Motor neuron (in vitro differentiated cells): ENCODE data around the gene UNC5B. TPM values are rescaled to one million over a fixed set of nuclear protein-coding genes. Genes with fewer than 3 reads are reported as not detected.
"Not testable (repeated sequence)": the region's sequence is repeated elsewhere in the genome, so short reads cannot be mapped to it uniquely, and the experiment has no call there.

ENCODE experiments used
- ATAC-seq, 8 experiments: fragments of 200-7000 bp; cut with Tn5 transposase; replicated peaks in 6 of 8; 2 replicates each; pipeline ENCODE4 v1.8.0; 2021; ENCODE audit warnings: mild to moderate bottlenecking in 8 of 8, moderate library complexity in 8 of 8
- H3K27ac ChIP-seq, 2 donors: fragments of 250-450 bp; sonication (Bioruptor Pico); 2 replicates each; pipeline ENCODE4 v1.9.0; 2021; ENCODE audit warnings: antibody characterized with exemption in 2 of 2, mild to moderate bottlenecking in 2 of 2, moderate library complexity in 1 of 2
- H3K4me1 ChIP-seq, 2 donors: fragments of 250-450 bp; sonication (Bioruptor Pico); replicated peaks in 1 of 2; 2 replicates each; pipeline ENCODE4 v1.6.1; 2021; ENCODE audit warnings: antibody characterized with exemption in 2 of 2, mild to moderate bottlenecking in 2 of 2, moderate library complexity in 1 of 2
- H3K4me3 ChIP-seq, 5 donors: fragments of 250-450 bp; sonication (Bioruptor Pico); 2 replicates each; pipeline ENCODE4 v1.9.0; 2021; ENCODE audit warnings: antibody characterized with exemption in 5 of 5, mild to moderate bottlenecking in 5 of 5, moderate library complexity in 4 of 5
- WGBS, 10 experiments: fragments of 450-650 bp; shearing (Covaris generic); methylation state at CpG; one replicate each; pipeline ENCODE4 v1.0.0; 2022; 5-methylcytosine and 5-hydroxymethylcytosine counted together
- in situ Hi-C, 9 experiments: fragments of 400-800 bp; cut with MboI; loops; one replicate each; pipeline ENCODE4 v1.15.0; 2021; ENCODE audit warnings: low sequenced_read_pairs in 9 of 9, low pct_unique_long_range_greater_than_20kb in 2 of 9; ENCODE audit not compliant: unreplicated experiment in 9 of 9
- total RNA-seq, 8 experiments: library from RNA; unstranded; fragments of 300-600 nt; gene quantifications; 2 replicates each; pipeline versions ENCODE4 v1.2.3 to v1.2.4, GENCODE V29; 2022

Gene UNC5B
- total RNA-seq, 8 experiments from 2014 or later: 1.4 to 53.5 (median 18.2) TPM

DNA sequence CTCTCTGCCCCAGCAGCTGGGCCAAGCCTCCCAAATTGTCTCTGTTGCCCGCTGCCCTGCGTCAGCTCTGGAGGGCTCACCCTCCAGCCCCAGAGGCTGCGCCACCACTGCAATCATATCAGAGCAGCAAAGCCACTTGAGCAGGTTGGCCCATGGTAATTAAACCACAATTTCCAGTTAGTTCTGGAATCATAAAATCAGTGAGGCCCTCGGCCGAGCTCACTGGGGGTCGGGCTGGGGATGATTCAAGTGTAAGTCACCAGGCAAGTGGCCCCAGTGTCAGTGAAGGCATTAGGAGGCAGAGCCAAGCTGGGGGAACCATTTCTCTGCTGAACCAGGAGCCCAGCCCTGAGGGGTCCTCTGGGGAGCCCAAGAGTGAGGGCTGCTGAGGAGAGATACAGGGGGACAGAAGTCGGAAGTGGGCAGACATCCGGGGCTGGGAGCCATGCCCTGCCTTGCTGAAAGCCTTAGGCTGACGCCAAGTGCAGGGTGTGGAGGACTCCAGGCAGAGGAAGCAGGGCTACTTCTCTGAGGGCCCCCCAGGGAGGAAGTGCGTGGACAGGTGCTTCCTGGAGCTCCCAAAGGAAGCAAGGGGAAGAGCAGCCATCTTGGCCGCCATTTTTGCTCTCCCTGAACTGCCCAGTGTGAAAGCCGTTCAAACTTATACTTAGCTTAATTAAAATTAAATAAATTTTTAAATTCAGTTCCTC is 77.2 kb downstream of the UNC5B start:
- in situ Hi-C loops: loop anchor here (10.0 to 25.0 kb wide), 2 partner anchors 377 to 385 kb away; no protein-coding TSS in a partner anchor
- no peak overlapping the region for H3K27ac ChIP-seq
- no peak overlapping the region for H3K4me3 ChIP-seq
- H3K4me1 ChIP-seq: peaks cover 0 to 3% of the 10 kb centered on the region in 2 donors
- ATAC-seq: no peak
- 60 to 100% (median 92%) methylated on average over 1 to 9 of the region's 12 CpGs; no CpG with 5 or more reads in 2 of the 10 experiments for WGBS, 10 experiments

DNA sequence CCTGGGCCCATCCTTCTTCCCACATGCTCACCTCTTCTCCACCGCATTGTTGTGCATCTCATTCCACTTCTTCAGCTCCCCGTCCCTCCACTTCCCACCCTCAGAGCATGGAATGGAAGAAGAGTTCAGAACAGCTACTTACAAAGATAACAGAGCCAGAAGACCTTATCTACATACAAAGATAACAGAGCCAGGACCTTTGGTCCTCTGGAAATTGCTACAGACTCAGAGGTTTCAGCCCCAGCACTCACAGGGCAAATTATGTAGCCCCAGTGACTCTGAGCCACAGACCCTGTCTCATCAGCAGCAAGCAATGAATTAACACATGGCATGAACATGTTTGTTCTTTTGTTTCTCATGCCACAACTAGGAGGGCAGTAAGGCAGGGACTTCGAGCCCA is 78.0 kb downstream of the UNC5B start:
- Histone ChIP-seq H3K27ac (no peak overlapping the region), H3K4me3 (no peak overlapping the region), H3K4me1 (no peaks in the 10 kb centered on the region)
- 88 to 100% (median 100%) methylated on average over 1 to 2 of the region's 3 CpGs; no CpG with 5 or more reads in 2 of the 10 experiments for WGBS, 10 experiments
- ATAC-seq: no peak
- in situ Hi-C loops: loop anchor here in 4 of 9 experiments (25.0 kb wide), 1 partner anchor 378 kb away; no protein-coding TSS in a partner anchor

DNA sequence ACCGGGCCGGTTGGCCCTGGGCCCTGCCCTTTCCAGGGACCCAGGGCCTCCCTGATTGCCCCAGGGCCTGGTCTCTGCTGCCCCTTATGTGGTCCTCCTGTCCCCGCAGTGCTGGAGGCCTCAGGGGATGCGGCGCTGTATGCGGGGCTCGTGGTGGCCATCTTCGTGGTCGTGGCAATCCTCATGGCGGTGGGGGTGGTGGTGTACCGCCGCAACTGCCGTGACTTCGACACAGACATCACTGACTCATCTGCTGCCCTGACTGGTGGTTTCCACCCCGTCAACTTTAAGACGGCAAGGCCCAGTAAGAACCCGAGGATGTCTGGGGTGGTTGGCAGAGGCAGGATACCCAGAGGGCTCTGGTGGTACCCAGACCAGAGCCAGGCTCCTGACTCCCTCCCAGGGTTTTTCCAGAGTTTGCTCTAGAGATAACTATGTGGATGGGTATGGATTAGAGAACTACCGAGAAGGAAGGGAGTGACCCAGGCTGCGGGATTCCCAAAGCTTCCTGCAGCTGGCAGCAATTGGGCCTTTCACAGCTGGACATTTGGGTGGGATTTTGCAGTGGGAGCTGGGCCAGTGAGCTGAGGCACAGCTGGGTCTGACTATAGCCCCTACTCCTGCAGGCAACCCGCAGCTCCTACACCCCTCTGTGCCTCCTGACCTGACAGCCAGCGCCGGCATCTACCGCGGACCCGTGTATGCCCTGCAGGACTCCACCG is 78.6 kb downstream of the UNC5B start:
- in situ Hi-C loops: loop anchor here in 4 of 9 experiments (25.0 kb wide), 1 partner anchor 379 kb away; no protein-coding TSS in a partner anchor
- WGBS, 10 experiments: 53 to 100% (median 98%) methylated on average over 1 to 6 of the region's 26 CpGs; no CpG with 5 or more reads in 1 of the 10 experiments

GRCh38 chr10:71291528-71291900 is 79.1 kb downstream of the UNC5B start:
- Histone ChIP-seq H3K4me1 (no peaks in the 10 kb centered on the region), H3K4me3 (no peak overlapping the region), H3K27ac (no peak overlapping the region)
- in situ Hi-C loops: loop anchor here in 4 of 9 experiments (25.0 kb wide), 1 partner anchor 379 kb away; no protein-coding TSS in a partner anchor
- WGBS, 10 experiments: 97 to 98% methylated on average over 6 to 9 of the region's 13 CpGs; no CpG with 5 or more reads in 8 of the 10 experiments
- ATAC-seq: no peak

More for the DNA sequence above, 78.6 kb downstream of the UNC5B start:
- no peak overlapping the region for H3K4me3 ChIP-seq
- no peaks in the 10 kb centered on the region for H3K4me1 ChIP-seq
- ATAC-seq: no peak
- H3K27ac ChIP-seq: no peak overlapping the region

- Histone ChIP-seq H3K27ac (no peak overlapping the region), H3K4me1 (no peaks in the 10 kb centered on the region), H3K4me3 (no peak overlapping the region)
- ATAC-seq: no peak
- 54 to 96% (median 81%) methylated on average over 2 to 8 of the region's 10 CpGs; no CpG with 5 or more reads in 2 of the 10 experiments for WGBS, 10 experiments
- in situ Hi-C loops: loop anchor here in 4 of 9 experiments (25.0 kb wide), 1 partner anchor 381 kb away; no protein-coding TSS in a partner anchor
Observed at GRCh38 chr10:71292624-71293445, 80.5 kb downstream of the UNC5B start.

DNA sequence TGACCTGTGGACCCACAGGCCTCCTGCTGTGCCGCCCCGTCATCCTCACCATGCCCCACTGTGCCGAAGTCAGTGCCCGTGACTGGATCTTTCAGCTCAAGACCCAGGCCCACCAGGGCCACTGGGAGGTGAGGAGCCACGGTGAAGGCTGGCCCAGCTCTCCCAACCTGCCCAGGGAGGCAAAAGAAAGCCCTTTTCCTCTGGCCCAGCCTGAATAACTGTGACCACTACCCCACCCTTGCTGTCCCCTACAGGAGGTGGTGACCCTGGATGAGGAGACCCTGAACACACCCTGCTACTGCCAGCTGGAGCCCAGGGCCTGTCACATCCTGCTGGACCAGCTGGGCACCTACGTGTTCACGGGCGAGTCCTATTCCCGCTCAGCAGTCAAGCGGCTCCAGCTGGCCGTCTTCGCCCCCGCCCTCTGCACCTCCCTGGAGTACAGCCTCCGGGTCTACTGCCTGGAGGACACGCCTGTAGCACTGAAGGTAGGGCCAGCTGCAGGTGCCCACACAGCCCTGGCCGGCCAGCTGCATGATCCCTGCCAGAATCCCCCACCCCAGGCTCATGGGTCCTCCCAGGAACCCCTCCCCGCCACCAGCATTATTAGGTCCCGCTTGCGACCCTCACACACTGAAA is 81.2 kb downstream of the UNC5B start:
- no peak overlapping the region for H3K4me3 ChIP-seq
- no peak overlapping the region for H3K27ac ChIP-seq
- WGBS, 10 experiments: 92 to 100% (median 96%) methylated on average over 2 to 5 of the region's 19 CpGs; no CpG with 5 or more reads in 7 of the 10 experiments
- H3K4me1 ChIP-seq: no peaks in the 10 kb centered on the region
- in situ Hi-C loops: loop anchor here in 4 of 9 experiments (25.0 kb wide), 1 partner anchor 381 kb away; no protein-coding TSS in a partner anchor
- peak in 4 of 8 experiments; percentile 17 to 83 (median 80) for ATAC-seq

- 7 to 100% (median 46%) methylated on average over 1 to 5 of the region's 6 CpGs; no CpG with 5 or more reads in 3 of the 10 experiments for WGBS, 10 experiments
- ATAC-seq: peak in 3 of 8 experiments; percentile 71 to 72 (median 72)
- H3K27ac ChIP-seq: no peak overlapping the region
- in situ Hi-C loops: loop anchor here in 4 of 9 experiments (25.0 kb wide), 1 partner anchor 382 kb away; no protein-coding TSS in a partner anchor
- H3K4me3 ChIP-seq: no peak overlapping the region
- no peaks in the 10 kb centered on the region for H3K4me1 ChIP-seq
Observed at GRCh38 chr10:71294091-71294561, 81.8 kb downstream of the UNC5B start.

GRCh38 chr10:71294856-71295255 is 82.5 kb downstream of the UNC5B start:
- Histone ChIP-seq H3K4me1 (no peaks in the 10 kb centered on the region), H3K27ac (no peak overlapping the region), H3K4me3 (no peak overlapping the region)
- in situ Hi-C loops: loop anchor here in 4 of 9 experiments (25.0 kb wide), 1 partner anchor 383 kb away; no protein-coding TSS in a partner anchor
- ATAC-seq: no peak
- 40 to 100% (median 72%) methylated on average over 1 to 2 of the region's 4 CpGs; no CpG with 5 or more reads in 7 of the 10 experiments for WGBS, 10 experiments

GRCh38 chr10:71295641-71296040 is 83.3 kb downstream of the UNC5B start:
- Histone ChIP-seq H3K27ac (no peak overlapping the region), H3K4me3 (no peak overlapping the region), H3K4me1 (no peaks in the 10 kb centered on the region)
- in situ Hi-C loops: loop anchor here in 4 of 9 experiments (25.0 kb wide), 1 partner anchor 383 kb away; no protein-coding TSS in a partner anchor
- WGBS, 10 experiments: 80 to 100% (median 100%) methylated on average over 1 to 4 of the region's 9 CpGs; no CpG with 5 or more reads in 1 of the 10 experiments
- no peak for ATAC-seq

- in situ Hi-C loops: loop anchor here in 4 of 9 experiments (25.0 kb wide), 1 partner anchor 384 kb away; no protein-coding TSS in a partner anchor
Observed at GRCh38 chr10:71296086-71296485, 83.7 kb downstream of the UNC5B start.

GRCh38 chr10:71296811-71297210 is 84.4 kb downstream of the UNC5B start:
- in situ Hi-C loops: loop anchor here in 4 of 9 experiments (25.0 kb wide), 1 partner anchor 385 kb away; no protein-coding TSS in a partner anchor
- not testable (repeated sequence) for ATAC-seq, H3K4me3 ChIP-seq, H3K27ac ChIP-seq, H3K4me1 ChIP-seq
- 80 to 100% (median 90%) methylated on average over 1 to 3 of the region's 13 CpGs; no CpG with 5 or more reads in 6 of the 10 experiments for WGBS, 10 experiments

More at GRCh38 chr10:71296086-71296485, 83.7 kb downstream of the UNC5B start:
- no peak overlapping the region for H3K27ac ChIP-seq
- no peaks in the 10 kb centered on the region for H3K4me1 ChIP-seq
- 40% methylated on average over 1 of the region's 5 CpGs; no CpG with 5 or more reads in 9 of the 10 experiments for WGBS, 10 experiments
- no peak overlapping the region for H3K4me3 ChIP-seq
- ATAC-seq: peak in 1 of 8 experiments; percentile 8
